Medulla oblongata (tissue), 1 donor: ENCODE results near the gene DLG4.
A peak's percentile ranks its signal among the peaks of the same experiment; 100 is the strongest.
"Not testable (repeated sequence)": the region's sequence is repeated elsewhere in the genome, so short reads cannot be mapped to it uniquely, and the experiment has no call there.

ENCODE experiments used
- DNase-seq: peaks from one replicate; pipeline ENCODE4 v3.0.0-alpha.2; 2015; ENCODE audit errors: extremely low spot score

DLG4 gene

GRCh38 chr17:7184091-7184488, 35.5 kb downstream of the DLG4 start:
- peak; percentile 49 for DNase-seq

GRCh38 chr17:7183433-7184090, 36.1 kb downstream of the DLG4 start:
- DNase-seq: no peak

GRCh38 chr17:7182101-7182500, 37.5 kb downstream of the DLG4 start:
- DNase-seq: not testable (repeated sequence)

- no peak for DNase-seq
Measured at GRCh38 chr17:7179317-7180254, 40.0 kb downstream of the DLG4 start, which contains the start of gene ASGR1. TSS of gene ASGR1 (minus strand) at chr17:7179370. CDS start at chr17:7178563, 807 bp downstream.

GRCh38 chr17:7178973-7179316, 40.7 kb downstream of the DLG4 start:
- DNase-seq: no peak

- DNase-seq: no peak
Measured at GRCh38 chr17:7177954-7178477, 41.6 kb downstream of the DLG4 start.

- peak; percentile 75 for DNase-seq
Measured at GRCh38 chr17:7177191-7177953, 42.3 kb downstream of the DLG4 start.

- no peak for DNase-seq
Measured at GRCh38 chr17:7176841-7177190, 42.8 kb downstream of the DLG4 start.

GRCh38 chr17:7176107-7176840, 43.4 kb downstream of the DLG4 start:
- no peak for DNase-seq

- no peak for DNase-seq
Measured at GRCh38 chr17:7175330-7175733, 44.3 kb downstream of the DLG4 start.

GRCh38 chr17:7174603-7175326, 44.9 kb downstream of the DLG4 start:
- DNase-seq: no peak

- peak; percentile 23 for DNase-seq
Measured at GRCh38 chr17:7173687-7174602, 45.7 kb downstream of the DLG4 start.

- DNase-seq: not testable (repeated sequence)
Measured at GRCh38 chr17:7172522-7173191, 47.0 kb downstream of the DLG4 start.

GRCh38 chr17:7169565-7169908, 50.1 kb downstream of the DLG4 start:
- DNase-seq: not testable (repeated sequence)

- not testable (repeated sequence) for DNase-seq
Measured at GRCh38 chr17:7168841-7169564, 50.6 kb downstream of the DLG4 start.

- DNase-seq: no peak
Measured at GRCh38 chr17:7167832-7168231, 51.8 kb downstream of the DLG4 start.

- no peak for DNase-seq
Measured at GRCh38 chr17:7166873-7167272, 52.8 kb downstream of the DLG4 start.

GRCh38 chr17:7159571-7159970, 60.1 kb downstream of the DLG4 start:
- DNase-seq: not testable (repeated sequence)
